ENCODE measurements around the gene KCNH6.

Gene KCNH6

GRCh38 chr17:63496663-63497400 is 26.3 kb upstream of the KCNH6 start:
- DNase-seq (ENCODE audit: low read depth in 1 of 2, low spot score in 1 of 2): no peak
- Histone ChIP-seq H3K4me3 (replicated peaks; ENCODE audit: insufficient read depth, low read length) (no peak overlapping the region), H3K27ac (replicated peaks) (no peak overlapping the region), H3K27me3 (ENCODE audit: insufficient read depth, poor library complexity, severe bottlenecking) (no peaks in the 10 kb centered on the region)
- no peak for TF ChIP-seq REST (IDR thresholded peaks at IDR 0.05; ENCODE audit: insufficient replicate concordance, low read depth)

DNA sequence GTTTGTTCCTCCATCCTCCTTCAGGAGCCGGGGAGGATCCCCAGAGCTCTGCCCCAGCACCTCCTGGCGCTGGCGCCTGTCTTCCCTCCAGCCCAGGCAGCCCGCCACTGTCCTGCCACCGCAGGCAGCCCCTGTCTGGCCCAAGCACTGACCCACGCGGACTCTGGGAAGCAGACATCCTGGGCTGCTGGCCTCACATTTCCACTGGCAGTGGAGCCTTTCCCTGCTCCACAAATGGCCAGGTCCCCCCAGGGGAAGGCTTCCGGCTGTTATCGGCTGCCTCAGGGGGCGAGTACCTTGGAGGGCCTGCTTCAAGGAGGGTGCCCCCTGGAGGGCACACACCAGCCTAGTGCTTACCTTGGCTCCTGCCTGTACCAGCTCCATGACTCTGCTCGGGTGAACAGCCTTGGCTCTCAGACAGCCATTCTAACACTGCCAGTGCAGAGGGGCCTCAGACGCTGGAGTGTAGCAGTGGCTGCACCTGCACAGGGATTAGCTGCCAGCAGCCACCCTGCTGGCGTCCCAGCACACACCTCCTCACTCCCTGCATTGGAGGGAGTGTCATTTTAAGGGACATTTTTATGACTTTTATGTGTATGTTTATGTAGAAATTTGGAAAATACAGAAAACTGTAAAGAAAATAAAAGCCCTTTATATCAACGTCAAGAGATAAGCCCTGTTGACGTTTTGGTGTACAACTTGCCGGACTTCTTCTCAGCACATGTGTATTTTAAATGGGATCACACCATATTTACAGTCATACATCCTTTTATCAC is 25.3 kb upstream of the KCNH6 start:
- DNase-seq (ENCODE audit: low read depth in 1 of 2, low spot score in 1 of 2): no peak
- no peak overlapping the region for H3K27ac ChIP-seq (replicated peaks)
- H3K4me3 ChIP-seq (replicated peaks; ENCODE audit: insufficient read depth, low read length): no peak overlapping the region
- no peaks in the 10 kb centered on the region for H3K27me3 ChIP-seq (ENCODE audit: insufficient read depth, poor library complexity, severe bottlenecking)
- TF ChIP-seq, protein P1, sequence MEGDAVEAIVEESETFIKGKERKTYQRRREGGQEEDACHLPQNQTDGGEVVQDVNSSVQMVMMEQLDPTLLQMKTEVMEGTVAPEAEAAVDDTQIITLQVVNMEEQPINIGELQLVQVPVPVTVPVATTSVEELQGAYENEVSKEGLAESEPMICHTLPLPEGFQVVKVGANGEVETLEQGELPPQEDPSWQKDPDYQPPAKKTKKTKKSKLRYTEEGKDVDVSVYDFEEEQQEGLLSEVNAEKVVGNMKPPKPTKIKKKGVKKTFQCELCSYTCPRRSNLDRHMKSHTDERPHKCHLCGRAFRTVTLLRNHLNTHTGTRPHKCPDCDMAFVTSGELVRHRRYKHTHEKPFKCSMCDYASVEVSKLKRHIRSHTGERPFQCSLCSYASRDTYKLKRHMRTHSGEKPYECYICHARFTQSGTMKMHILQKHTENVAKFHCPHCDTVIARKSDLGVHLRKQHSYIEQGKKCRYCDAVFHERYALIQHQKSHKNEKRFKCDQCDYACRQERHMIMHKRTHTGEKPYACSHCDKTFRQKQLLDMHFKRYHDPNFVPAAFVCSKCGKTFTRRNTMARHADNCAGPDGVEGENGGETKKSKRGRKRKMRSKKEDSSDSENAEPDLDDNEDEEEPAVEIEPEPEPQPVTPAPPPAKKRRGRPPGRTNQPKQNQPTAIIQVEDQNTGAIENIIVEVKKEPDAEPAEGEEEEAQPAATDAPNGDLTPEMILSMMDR (IDR thresholded peaks at IDR 0.05; ENCODE audit: insufficient read depth, low read length): no peak
- TF ChIP-seq SPI1 (IDR thresholded peaks at IDR 0.05; ENCODE audit: borderline replicate concordance, low read depth) (no peak), GABPA (IDR thresholded peaks at IDR 0.05; ENCODE audit: low read depth) (no peak), REST (IDR thresholded peaks at IDR 0.05; ENCODE audit: insufficient replicate concordance, low read depth) (no peak), POLR2AphosphoS5 (IDR thresholded peaks at IDR 0.05; ENCODE audit: low read depth) (no peak)

GRCh38 chr17:63498626-63499195 is 24.4 kb upstream of the KCNH6 start:
- no peak for DNase-seq (ENCODE audit: low read depth in 1 of 2, low spot score in 1 of 2)
- no peak overlapping the region for H3K27ac ChIP-seq (replicated peaks)
- H3K4me3 ChIP-seq (replicated peaks; ENCODE audit: insufficient read depth, low read length): no peak overlapping the region
- no peak for TF ChIP-seq POLR2AphosphoS5 (IDR thresholded peaks at IDR 0.05; ENCODE audit: low read depth)
- no peak for TF ChIP-seq REST (IDR thresholded peaks at IDR 0.05; ENCODE audit: insufficient replicate concordance, low read depth)
- TF ChIP-seq GABPA (IDR thresholded peaks at IDR 0.05; ENCODE audit: low read depth): no peak
- TF ChIP-seq, protein P1 (IDR thresholded peaks at IDR 0.05; ENCODE audit: insufficient read depth, low read length): no peak
- TF ChIP-seq SPI1 (IDR thresholded peaks at IDR 0.05; ENCODE audit: borderline replicate concordance, low read depth): no peak
- no peaks in the 10 kb centered on the region for H3K27me3 ChIP-seq (ENCODE audit: insufficient read depth, poor library complexity, severe bottlenecking)

Measured in HL-60 (cell line).